Stromal cell of bone marrow (primary cell): ENCODE measurements around the gene PHACTR2.
"Not testable (repeated sequence)": the region's sequence is repeated elsewhere in the genome, so short reads cannot be mapped to it uniquely, and the experiment has no call there.

ENCODE experiments used
- DNase-seq: peaks from one replicate; pipeline ENCODE4 v3.0.0-alpha.2; 2012; ENCODE audit warnings: low read depth

PHACTR2 gene

GRCh38 chr6:143810745-143811144, 133.0 kb downstream of the PHACTR2 start:
- no peak for DNase-seq

DNA sequence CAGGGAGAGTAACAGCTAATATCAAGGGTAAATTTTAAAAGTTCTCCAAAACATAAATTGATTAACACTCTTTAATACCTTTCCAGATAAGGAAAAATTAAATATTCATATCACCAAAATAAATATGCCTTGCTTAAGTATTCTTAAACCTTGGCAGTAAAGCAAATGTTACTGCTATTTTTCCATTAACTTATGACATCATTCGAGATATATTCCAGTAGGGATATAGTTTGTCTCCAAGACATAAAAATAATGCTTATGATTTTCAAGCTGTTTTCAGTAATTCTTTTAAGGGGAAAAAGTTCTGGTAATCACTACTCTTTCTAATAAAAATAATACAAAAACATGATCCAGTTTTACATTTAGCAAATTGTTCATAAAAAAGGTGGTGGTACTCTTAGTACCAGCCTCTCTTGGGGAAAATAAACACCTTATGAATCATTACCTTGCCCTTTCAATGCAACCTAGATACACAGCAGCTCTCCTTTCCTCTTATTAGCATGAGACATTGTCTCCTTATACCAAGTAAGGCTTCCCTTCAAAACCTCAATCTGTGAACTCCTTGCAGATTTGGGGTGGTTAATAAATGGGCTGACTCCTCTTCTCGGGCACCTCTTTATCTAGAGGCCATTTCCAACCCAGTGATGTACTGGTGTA, 133.9 kb downstream of the PHACTR2 start:
- DNase-seq, result no peak

DNA sequence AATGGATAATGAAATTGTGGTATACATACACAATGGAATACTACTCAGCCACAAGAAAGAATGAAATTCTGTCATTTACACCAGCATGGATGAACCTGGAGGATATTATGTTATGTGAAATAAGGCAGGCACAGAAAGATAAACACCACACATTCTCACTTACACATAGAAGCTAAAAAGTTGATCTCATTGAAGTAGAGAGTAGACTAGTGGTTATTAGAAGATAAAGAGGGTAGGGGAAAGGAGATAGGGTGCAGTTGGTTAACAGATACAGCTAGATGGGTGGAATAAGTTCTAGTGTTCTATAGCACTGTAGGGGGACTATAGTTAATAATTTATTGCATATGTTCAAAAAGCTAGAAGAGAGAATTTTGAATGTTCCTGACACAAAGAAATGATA, 139.9 kb downstream of the PHACTR2 start:
- no peak for DNase-seq

DNA sequence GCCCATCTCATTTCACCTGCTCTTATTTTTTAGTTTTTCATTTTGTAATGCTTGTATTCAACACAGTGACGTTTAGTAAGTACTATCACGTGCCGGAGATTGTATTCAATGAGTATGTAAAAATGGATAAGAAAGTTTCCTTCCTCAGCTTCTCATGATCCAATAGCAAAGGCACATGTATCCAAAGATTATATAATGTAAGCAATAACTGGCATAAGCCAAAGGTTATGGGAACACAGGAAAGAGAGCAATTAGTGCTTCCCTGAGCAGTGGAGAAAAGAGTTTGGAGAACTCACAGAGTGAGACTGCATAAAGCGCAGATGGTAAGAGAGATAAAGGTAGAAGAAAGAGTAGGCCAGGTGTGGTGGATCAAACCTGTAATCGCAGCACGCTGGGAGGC, 143.6 kb downstream of the PHACTR2 start:
- DNase-seq, result no peak

DNA sequence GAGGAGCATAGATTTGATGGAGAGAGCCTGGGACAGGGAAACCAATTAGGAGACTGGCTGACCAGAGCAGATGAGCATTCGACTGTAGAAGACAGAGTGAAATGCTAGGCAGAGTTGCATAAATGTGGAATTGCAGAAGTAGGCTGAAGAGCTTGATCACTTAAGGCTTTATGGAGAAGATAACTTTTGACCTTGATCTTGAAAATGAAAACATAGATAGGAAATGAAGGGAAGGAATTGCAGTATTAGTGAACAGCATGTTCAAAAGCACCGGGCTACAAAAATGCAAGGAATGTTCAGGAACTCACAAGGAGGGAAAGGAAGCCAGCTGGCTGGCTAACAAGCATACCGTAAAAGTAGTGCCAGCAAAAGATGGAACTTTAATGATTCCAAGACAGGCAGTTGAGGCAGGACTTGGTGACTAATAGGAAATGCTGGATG, 144.8 kb downstream of the PHACTR2 start:
- no peak for DNase-seq

DNA sequence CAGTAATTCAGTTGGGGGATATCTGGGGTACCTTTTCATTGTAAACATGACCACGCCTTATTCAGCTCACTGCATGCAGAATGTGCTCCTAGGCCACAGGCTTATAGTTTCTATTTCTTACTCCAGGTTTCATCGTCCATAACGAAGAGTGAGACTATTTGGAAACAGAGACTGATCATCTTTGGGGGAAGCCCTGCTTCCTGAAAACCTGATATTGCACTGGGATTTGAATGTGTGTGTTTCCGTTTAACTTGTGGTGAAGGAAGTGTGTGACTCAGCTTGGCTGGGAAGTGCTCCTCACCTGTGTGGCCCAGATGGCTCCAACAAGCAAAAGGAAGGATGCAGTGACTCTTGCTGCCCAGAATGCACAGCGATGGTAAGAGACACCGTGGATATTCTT, 145.8 kb downstream of the PHACTR2 start:
- DNase-seq, result no peak

DNA sequence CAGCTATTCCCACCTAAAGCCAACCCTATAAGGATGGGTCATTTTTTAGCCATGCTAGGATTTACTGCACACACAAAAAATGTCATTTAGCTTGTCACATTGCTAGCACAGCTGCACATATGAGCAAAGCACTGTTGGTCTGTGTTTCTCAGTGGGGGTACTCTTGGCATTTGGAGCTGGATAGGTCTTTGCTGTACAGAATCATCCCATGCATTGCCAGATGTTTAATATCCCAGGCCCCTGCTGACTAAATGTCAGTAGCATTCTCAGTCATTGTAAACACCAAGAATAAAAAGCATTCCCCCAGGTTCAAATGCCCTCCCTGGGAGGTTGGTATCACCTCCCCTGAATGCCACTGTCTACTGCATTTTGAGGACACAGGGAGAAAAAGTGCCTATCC, 150.8 kb downstream of the PHACTR2 start:
- no peak for DNase-seq

GRCh38 chr6:143836150-143836549, 158.4 kb downstream of the PHACTR2 start:
- DNase-seq, result no peak

DNA sequence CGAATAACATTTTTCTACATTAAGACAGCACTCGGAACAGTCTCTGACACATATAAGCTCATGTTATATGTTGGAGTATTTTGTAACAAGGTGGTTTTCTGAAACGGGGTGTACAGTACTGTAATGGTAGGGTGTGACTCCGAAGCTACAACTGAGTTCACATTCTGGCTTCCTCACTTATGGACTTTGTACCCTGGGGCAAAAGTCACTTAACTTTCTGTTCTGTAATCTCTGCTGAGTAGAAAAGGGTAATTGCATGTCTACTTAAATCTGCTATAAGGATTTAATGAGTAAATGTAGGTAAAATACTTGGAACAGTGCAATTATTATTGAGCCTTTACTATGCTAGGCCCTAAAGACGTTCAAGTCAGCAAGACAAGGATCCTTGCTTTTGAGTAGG, 160.6 kb downstream of the PHACTR2 start:
- DNase-seq, result no peak

GRCh38 chr6:143839196-143839595, 161.4 kb downstream of the PHACTR2 start:
- no peak for DNase-seq

GRCh38 chr6:143840595-143841265, 163.0 kb downstream of the PHACTR2 start:
- DNase-seq, result no peak

DNA sequence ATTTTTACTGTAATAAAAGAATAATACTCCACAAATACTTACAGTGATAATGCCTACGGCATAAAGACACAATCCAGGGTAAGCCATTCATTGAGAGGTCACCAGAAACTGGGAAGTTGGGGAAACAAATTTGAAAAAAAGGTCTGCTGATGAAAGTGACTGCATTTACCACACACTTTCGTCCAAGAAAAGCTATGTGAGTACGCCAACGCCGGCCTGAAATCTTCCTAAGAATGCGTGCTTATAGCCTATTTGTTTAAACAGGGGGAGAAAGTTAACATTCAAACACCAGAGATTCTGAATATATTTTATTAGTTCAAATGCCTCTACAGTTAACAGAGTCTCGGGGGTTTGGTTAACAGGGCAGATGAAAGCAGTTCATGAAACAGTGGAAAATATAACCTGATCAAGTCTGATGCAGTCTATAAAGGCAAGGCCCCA, 164.7 kb downstream of the PHACTR2 start:
- peak; percentile 38 for DNase-seq

- peak; percentile 94 for DNase-seq
Measured at GRCh38 chr6:143842902-143843676, 165.3 kb downstream of the PHACTR2 start, which contains the start of gene LTV1. Gene LTV1 (plus strand): TSS chr6:143843338. CDS start chr6:143843478, 140 bp downstream.

- DNase-seq, result no peak
Measured at GRCh38 chr6:143843677-143843999, 165.9 kb downstream of the PHACTR2 start.

DNA sequence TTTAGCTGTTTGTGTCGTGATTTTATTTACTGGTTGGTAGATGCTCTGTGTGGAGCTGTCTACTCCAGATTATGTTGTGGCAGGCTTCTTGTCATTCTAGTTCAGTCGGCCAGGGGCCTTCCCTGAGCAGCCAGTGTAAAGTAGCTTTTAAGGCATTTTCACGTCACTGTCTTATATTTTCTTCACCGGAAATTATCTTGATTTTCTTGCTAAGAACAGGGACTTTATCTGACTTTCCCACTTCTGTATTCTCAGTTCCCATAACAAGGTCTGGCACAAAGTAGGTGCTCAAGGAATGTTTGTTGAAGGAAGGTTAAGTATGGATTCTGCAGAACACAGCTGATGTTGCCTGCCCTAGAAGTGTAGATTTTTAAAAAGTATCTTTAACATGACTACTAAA, 166.2 kb downstream of the PHACTR2 start:
- no peak for DNase-seq

DNA sequence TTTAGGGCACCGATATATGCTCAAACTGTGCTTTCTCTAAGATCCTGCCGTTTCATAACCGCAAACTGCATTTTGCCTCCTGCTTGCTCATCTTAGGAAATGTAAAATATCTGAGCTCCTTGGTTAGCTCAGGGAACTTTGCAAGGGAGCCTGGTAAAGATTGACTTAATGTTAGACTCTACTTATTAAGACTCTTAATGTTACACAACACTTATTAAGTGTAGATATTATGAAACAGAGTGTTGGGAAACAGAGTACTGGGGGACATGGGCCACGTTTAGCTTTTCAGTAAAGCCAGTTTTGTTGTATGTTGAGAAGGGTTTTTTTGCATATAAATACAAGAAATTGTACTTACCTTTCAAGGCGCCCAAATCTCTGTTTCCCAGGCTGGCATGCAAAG, 167.3 kb downstream of the PHACTR2 start:
- no peak for DNase-seq

DNA sequence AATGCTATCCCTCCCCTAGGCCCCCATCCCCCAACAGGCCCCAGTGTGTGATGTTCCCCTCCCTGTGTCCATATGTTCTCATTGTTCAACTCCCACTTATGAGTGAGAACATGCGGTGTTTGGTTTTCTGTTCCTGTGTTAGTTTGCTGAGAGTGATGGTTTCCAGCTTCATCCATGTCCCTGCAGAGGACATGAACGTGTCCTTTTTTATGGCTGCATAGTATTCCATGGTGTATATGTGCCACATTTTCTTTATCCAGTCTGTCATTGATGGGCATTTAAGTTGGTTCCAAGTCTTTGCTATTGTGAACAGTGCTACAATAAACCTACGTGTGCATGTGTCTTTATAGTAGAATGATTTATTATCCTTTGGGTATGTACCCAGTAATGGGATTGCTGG, 173.9 kb downstream of the PHACTR2 start:
- not testable (repeated sequence) for DNase-seq

DNA sequence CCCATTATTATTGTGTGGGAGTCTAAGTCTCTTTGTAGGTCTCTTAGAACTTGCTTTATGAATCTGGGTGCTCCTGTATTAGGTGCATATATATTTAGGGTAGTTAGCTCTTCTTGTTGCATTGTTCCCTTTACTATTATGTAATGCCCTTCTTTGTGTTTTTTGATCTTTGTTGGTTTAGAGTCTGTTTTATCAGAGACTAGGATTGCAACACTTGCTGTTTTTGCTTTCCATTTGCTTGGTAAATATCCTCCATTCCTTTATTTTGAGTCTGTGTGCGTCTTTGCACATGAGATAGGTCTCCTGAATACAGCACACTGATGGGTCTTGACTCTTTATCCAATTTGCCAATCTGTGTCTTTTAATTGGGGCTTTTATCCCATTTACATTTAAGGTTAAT, 177.3 kb downstream of the PHACTR2 start:
- not testable (repeated sequence) for DNase-seq

- not testable (repeated sequence) for DNase-seq
Measured at GRCh38 chr6:143856762-143857161, 179.0 kb downstream of the PHACTR2 start.

GRCh38 chr6:143857651-143858050, 179.9 kb downstream of the PHACTR2 start:
- DNase-seq, result no peak

- DNase-seq, result no peak
Measured at GRCh38 chr6:143859891-143860660, 182.3 kb downstream of the PHACTR2 start.

GRCh38 chr6:143863771-143864170, 186.0 kb downstream of the PHACTR2 start:
- no peak for DNase-seq
